CD4-positive, alpha-beta T cell treated with Interferon gamma for 1 hour (primary cell): ENCODE measurements around the gene FADS2.

ENCODE experiments used
- DNase-seq: peaks from one replicate; pipeline ENCODE4 v3.0.0-alpha.2; 2020

The FADS2 gene

GRCh38 chr11:61889831-61890230 is 61.7 kb downstream of the FADS2 start:
- DNase-seq = no peak

- DNase-seq = peak; percentile 18
Measured at GRCh38 chr11:61890529-61891330, 62.6 kb downstream of the FADS2 start.

GRCh38 chr11:61891331-61892084 is 63.4 kb downstream of the FADS2 start, which contains the start of gene FADS3:
FADS3 (minus strand) TSS chr11:61891545; CDS start chr11:61891381, 164 bp downstream.
- DNase-seq = peak; percentile 83

- no peak for DNase-seq
Measured at GRCh38 chr11:61892085-61892370, 63.9 kb downstream of the FADS2 start.

GRCh38 chr11:61893981-61894380 is 65.9 kb downstream of the FADS2 start:
- no peak for DNase-seq

- DNase-seq = no peak
Measured at GRCh38 chr11:61895046-61895717, 67.1 kb downstream of the FADS2 start.

GRCh38 chr11:61895718-61896059 is 67.6 kb downstream of the FADS2 start:
- no peak for DNase-seq

GRCh38 chr11:61896665-61897386 is 68.7 kb downstream of the FADS2 start:
- DNase-seq = no peak

GRCh38 chr11:61897387-61898246 is 69.5 kb downstream of the FADS2 start:
- DNase-seq = peak; percentile 68

GRCh38 chr11:61898247-61898582 is 70.1 kb downstream of the FADS2 start:
- DNase-seq = no peak

GRCh38 chr11:61899146-61899841 is 71.2 kb downstream of the FADS2 start:
- DNase-seq = peak; percentile 90

GRCh38 chr11:61900251-61900650 is 72.2 kb downstream of the FADS2 start:
- no peak for DNase-seq

- DNase-seq = no peak
Measured at GRCh38 chr11:61901397-61901796, 73.3 kb downstream of the FADS2 start.

- no peak for DNase-seq
Measured at GRCh38 chr11:61902313-61902712, 74.2 kb downstream of the FADS2 start.

- no peak for DNase-seq
Measured at GRCh38 chr11:61903845-61904244, 75.7 kb downstream of the FADS2 start.

- no peak for DNase-seq
Measured at GRCh38 chr11:61904539-61905048, 76.5 kb downstream of the FADS2 start.

GRCh38 chr11:61905067-61905696 is 77.1 kb downstream of the FADS2 start:
- no peak for DNase-seq

- no peak for DNase-seq
Measured at GRCh38 chr11:61905801-61906521, 77.9 kb downstream of the FADS2 start.

GRCh38 chr11:61906522-61906909 is 78.4 kb downstream of the FADS2 start:
- no peak for DNase-seq

GRCh38 chr11:61907282-61907681 is 79.2 kb downstream of the FADS2 start:
- DNase-seq = no peak
